GM19455 (cell line): Measurements from ENCODE around the gene CCDC66.

ENCODE experiments used
- ATAC-seq: cut with Tn5 transposase; IDR thresholded peaks from one replicate; pipeline ENCODE4 v1.9.1; 2021; ENCODE audit not compliant: unreplicated experiment

CCDC66 gene

DNA sequence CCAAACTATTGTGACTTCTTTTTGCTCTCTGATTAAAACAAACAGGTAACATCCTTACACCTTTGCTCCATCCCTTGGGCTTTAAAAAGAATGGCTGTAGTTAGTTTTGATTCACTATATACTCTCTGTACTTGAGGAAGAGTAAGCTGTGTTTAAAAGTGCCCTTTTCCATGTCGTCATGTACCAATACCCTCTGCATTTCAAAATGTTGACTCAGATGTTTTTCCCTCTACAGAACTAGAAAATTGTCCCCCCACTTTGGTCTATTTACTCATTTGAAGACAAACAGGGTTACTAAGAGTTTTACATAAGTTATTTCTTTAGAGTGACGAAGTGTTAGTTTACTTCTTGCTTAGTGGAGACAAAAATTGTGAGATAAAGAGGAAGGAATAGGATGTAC lies 63.4 kb downstream of the CCDC66 start:
- no peak for ATAC-seq

DNA sequence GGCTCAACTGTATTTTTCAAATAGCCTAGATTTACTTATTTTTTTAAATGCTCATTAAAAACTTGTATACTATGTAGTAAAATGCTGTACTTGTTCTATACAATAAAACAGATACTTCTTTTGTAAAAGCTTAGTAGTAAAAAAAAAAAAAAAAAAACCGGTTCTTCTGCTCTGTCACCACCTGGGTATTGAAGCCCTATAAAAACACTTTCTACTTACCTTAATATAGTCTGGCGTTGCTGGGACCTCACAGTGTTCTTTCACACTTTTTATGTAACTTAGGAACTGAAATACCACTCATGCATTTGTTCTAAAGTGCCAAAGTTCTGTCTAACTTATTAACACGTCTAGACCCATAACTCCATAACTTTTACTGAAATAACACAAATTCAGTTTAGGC lies 64.7 kb downstream of the CCDC66 start:
- no peak for ATAC-seq

DNA sequence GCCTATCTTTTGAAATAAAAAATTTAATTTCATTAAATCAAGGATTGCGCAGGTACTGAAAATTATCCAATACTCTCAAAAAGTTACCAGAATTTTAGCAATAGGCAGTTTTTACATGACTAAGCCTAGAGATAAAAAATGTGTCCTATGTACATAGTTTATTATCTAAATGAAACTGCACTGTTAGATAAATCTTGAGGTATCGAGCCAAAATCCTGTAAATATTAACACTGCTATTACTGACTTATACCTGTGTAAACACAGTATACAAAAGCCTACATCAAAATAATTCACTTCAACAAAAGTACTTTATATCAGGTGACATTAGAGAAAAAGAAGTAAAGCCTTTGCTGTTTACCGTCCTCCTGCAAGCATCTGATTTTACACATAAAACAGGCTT lies 65.4 kb downstream of the CCDC66 start:
- ATAC-seq: no peak

DNA sequence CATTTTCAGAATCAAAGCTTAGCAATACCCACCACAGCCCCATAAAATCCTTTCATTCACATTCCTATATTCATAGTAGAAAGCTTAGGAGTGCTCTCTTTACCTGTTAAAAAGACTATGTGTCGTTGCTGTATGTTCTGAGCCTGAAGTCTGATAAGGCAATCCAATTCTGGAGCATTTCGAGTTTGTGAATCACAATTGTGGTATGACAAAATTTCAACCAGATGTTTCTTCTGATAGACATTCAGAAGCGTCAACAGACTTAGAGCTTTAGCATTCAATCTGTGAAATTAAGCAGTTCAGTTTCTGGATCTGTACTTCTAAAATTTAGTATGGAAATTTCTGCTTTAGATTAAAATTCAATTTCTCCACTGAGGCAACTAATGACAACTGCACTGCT lies 67.8 kb downstream of the CCDC66 start:
- ATAC-seq: no peak

DNA sequence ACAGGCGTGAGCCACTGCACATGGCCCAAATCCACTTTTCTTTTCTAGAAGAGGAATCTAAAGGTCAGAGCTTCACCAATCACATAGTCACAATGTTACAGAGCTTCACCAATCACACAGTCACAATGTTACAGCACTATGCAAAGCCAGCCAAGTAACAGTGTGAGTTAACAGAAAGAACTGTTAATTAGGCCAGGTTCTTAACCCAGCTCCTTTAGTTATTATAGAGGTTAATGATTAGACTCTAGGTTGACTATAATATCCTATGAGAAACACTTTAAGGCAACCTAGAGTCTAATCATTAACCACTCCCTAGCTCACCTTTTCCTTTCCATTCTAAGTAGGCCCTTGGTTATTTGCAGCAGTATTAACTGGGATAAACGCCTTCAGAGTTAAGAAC lies 72.1 kb downstream of the CCDC66 start:
- no peak for ATAC-seq

DNA sequence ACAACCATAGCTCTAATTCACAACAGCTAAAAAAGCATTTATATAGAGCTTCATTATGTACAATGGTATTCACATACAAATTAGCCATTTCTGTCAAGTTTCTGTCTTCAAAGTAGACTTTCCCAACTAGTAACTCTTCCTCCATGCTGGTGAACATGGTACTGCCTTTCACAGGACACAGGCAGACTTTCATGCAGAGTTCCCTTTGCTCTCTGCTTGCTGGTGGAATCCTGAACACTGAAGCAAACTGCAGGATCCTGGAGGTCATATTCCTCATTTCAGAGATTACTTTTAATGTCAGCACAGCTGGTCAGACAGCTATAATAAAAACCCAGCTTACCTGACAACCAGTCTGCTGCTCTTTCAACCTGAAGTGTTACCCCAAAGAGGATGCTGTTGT lies 72.5 kb downstream of the CCDC66 start:
- ATAC-seq: no peak

DNA sequence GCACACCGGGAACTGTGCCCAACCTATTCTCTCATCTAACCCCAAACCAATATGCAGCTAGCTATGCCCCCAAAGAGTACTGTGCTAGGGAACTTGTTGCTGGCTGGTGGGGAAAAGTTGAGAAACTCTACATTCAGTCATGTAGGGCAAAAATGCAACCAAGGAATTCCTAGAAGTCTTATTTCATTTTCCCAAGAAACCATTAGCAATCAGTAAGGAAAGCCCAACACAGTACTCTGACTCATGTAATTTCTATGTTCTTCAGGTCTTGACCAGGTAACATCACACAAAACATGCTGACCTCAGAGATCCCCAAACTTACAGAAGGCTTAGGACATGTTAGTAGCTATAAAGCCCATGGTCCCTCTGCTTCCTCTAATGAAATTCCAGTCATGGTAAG lies 74.0 kb downstream of the CCDC66 start:
- no peak for ATAC-seq

DNA sequence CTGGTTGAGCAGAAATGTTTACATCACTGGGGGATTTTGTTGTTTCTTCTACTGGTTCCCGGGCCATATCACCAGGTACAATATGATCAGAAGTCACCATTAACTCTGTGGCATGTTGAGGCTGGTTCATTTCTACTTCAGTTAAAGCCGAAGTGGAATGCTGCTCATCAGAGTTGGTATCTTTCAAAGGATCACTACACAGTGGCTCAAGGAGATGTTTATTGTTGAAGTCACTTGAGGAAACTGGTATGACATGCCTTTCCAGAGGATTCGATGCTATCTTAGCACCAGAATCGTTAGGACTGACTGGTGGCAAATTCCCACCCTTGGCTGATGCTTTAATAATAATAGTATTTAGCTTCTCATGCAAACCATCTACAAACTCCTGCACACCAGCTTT lies 76.2 kb downstream of the CCDC66 start:
- no peak for ATAC-seq

DNA sequence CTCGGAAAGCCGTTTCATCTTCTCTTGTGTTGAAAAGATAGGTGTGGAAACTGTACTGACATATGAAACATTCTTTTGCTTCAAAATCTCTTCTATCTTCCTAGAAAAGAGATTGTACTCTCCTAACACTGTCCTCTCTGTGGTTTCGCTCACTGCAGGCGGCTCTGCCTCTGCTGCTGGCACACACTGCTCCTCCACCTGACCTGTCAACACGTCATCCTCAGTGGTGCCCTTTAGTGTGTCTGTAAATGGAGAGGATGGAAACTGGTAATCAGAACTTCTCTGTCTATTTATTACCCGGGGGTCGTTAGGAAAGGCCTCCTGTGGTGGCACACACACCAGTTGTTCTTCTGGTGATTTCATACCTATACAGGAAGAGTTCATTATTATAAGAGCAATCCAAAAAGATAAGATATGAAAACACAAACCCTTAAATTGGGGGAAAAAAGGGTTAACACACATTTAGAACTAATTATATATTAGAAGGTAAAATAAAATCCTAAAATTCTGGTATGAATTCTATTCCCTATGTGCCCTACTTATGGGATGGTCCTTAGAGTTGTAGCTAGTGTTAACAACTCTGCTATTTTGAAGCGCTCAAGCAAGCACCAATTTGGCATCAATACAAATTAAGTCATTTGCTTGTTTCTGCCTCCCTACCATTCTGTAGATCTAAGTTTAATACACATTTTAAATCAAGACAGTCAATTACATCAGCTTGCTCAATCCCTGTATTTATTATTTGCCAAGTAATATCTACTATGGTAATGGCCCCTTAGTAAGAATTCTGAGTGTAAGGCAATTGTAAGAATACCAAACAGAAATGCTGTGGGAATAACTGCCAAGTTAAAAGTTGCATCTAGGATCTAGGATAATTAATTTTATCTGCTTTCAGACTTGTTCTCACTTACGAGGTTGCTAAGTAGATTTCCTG lies 76.9 kb downstream of the CCDC66 start:
- ATAC-seq: no peak

DNA sequence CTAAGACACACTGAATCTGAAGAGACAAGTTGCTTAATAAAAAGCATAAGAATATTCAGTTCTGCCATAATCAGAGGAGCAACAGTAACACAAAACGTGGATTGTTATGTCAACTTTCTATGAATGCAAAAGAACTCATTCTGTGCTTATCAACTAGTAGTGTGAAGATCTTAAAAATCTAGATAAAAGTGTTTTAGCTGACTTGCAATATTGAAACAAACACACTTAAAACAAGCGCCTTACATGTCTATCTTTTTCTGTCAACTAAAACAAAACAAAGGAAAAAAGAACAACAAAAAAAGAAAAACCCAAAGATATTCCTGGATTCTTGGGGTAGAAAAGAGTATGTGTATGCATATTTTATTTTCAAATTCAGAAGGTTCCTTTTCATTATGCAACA lies 88.4 kb downstream of the CCDC66 start:
- ATAC-seq: no peak

DNA sequence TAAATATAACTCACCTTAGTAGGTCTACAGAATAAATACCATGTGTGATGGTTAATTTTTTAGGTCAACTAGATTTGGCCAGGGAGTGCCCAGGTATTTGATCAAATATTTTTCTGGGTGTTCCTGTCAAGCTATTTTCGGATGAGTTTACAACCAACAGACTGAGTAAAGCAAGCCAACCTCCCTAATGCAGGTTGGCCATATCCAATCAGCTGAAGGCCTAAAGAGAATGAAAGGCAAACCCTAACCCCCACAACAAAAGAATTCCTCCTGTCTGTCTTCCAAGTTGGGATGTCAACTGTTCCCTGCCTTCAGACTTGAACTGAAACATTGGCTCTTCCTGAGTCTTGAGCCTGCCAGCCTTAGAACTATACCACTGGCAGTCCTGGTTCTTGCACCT lies 97.5 kb downstream of the CCDC66 start:
- ATAC-seq: no peak

DNA sequence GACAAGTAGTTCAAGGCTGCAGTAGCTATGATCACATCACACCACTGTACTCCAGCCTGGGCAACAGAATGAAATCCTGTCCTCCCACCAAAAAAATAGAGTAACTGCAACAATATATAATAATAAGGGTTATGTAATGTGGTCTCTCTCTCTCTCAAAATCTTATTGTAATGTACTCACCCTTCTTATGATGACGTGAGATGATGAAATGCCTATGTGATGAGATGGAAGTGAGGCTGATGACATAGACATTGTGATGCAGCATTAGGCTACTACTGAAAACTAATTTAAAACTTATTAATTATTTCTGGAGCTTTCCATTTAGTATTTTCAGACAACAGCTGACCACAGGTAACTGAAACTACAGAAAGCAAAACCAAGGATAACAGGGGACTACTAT lies 98.7 kb downstream of the CCDC66 start:
- ATAC-seq: no peak

DNA sequence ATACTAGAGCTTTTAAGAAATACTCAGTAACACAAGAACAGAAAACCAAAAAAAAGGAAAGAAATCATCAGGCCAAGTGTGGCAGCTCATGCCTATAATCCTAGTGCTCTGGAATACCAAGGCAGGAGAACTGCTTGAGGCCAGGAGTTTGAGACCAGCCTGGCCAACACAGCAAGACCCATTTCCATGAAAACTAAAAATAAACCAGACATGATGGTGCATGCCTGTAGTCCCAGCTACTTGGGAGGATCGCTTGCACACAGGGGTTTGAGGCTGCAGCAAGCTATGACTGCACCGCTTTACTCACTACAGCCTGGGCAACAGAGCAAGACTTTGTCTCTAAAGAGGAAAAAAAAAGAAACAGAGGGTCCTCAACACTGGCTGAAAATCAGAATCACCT lies 107.8 kb downstream of the CCDC66 start:
- no peak for ATAC-seq

DNA sequence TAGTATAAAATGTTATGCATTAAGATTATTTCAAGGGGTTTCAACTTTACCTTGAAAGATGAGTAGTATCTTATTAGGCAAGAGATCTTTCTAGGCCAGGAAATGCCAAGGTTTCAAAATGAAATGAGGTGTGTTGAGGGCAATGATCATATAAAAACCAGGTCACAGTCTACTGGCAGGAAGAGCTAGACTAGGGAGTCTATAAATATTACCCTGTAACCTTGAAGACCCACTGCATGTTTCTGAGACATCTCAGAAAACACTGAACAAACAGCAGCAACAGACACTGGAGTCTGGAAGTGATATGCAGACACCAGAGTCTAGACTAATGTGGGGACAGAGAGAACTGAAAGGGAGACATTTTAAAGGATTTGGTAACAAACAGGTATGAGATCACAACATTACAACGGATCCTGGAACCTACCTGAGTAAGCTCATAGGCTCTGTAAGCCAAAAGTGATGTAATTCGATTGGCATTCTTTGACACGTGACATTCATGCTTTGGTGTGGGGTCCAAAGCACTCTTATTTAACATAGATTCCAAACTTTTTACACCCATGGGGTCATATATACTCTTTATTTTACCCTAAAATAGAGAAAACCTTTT lies 111.1 kb downstream of the CCDC66 start:
- no peak for ATAC-seq
